HG02943 (cell line): ENCODE data around the gene ARHGAP5.

Experiments
- ATAC-seq: cut with Tn5 transposase; IDR thresholded peaks from one replicate; pipeline ENCODE4 v1.9.1; 2021; ENCODE audit warnings: mild to moderate bottlenecking, low read depth, moderate library complexity; ENCODE audit not compliant: unreplicated experiment

ARHGAP5 gene

GRCh38 chr14:32169191-32169590, 92.1 kb downstream of the ARHGAP5 start:
- no peak for ATAC-seq

DNA sequence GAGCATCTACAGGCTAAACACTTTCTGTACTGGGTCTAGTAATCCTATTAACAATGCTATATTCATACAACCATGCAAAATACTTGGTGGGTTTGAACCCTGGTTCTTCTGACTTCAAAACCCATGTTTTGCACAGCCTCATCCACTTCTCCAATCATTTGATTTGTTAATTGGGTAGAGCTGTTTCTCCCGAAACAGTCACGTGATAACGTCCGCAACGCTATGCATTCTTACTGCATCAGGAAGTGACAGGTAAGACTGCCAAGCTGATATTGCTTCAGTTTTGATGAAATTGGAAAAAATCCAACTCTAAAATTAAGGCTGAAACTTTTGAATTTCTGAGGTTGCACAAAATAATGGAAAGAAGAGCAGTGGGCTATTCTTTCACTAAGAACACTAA, 94.4 kb downstream of the ARHGAP5 start:
- ATAC-seq: no peak

DNA sequence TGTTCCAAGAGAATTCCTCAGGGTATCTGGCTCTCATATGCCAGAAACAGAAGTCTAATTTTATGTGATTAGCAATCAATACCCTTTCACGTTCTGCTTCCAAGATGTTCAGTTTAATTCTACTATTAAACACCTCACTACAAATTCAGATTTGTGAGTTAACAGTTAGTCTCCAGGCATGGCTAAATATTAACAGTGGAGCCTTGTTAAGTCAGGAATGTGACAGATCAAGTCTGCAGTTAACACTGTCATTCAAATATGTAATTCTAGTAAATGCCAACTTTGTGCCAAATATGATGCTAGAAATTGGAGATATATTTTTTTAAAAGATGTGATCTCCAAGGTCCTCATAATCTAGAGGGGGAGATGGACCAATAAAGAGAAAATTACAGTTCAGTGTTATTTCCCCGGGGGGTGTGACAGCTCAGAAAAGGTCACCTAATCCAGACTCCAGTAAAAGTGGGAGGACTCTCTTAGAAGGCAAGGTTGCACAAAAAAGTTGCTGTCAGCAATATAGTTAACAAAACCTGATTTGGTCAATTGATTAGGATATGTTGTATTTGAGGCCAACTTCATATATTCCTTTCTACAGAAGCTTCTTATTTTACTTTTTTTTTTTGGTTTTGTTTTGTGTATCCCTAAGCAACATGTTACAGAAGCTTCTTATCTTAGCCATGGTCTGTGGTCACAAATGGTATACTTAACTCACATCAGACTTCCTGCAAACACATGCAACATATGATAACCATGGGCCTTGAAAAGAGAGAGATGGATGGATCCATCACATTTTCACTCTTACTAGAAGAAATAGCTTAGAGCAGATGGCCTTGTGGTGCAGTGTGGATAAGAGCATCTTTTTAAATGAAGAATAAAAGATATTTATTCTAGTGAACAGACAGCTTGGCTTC, 106.3 kb downstream of the ARHGAP5 start:
- ATAC-seq: no peak

GRCh38 chr14:32185097-32185496, 108.0 kb downstream of the ARHGAP5 start:
- ATAC-seq: no peak

DNA sequence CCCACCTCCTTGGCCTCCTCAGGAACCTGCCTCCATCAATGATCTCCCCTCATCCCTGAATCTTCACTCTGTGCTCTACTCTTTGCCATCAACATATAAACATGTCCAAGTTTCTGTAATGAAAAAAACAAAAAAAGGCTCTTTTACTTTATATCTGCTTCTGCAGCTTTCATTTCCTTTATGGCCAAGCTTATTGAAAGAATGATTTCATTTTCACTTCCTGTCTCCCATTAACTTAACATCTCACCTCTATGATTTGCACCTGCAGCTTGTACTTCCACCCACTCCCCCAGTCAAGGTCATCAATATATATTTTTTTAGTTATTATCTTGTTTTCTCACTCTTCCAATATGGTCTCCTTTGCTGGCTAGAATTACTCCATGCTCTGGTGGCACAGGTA, 109.1 kb downstream of the ARHGAP5 start:
- no peak for ATAC-seq

DNA sequence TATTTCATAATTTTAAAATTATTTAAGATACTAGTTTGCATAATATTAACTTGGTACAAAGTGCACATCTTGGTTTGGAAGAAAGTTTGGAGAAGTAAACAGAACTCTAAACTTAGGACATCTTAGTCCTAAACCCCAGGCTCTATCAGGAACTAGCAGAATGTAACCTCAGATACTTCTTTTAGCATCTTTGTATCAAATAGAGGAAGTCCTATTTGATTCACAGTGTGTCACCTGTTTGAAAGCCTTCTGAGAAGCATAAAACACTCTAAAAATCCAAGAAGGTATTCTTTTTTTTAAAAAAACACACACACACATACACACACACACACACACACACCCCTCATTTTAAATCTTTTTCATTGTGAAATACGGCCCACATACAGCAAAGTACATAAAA, 112.7 kb downstream of the ARHGAP5 start:
- no peak for ATAC-seq

DNA sequence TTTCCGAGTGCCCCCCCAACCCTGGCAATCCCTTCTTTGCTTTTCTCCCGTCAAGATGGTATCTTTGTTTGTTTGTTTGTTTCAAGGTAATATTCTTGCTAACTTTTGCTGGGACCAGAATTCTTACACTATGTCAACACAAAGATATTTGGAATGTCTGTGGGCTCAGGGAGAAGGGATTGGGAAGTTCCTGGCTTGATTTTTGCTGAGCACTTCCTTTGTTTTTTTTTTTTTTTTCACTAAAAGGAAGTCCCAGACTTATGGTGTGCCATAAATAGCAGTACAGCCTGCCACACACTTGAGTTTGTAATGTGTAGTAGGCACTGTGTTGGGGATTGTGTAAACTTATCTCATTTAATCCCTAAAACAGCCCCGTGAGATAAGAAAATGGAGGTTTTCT, 113.6 kb downstream of the ARHGAP5 start:
- no peak for ATAC-seq

- no peak for ATAC-seq
Measured at GRCh38 chr14:32192712-32193373, 115.7 kb downstream of the ARHGAP5 start.

- no peak for ATAC-seq
Measured at GRCh38 chr14:32193532-32193931, 116.4 kb downstream of the ARHGAP5 start.

GRCh38 chr14:32195636-32196035, 118.5 kb downstream of the ARHGAP5 start:
- ATAC-seq: no peak

DNA sequence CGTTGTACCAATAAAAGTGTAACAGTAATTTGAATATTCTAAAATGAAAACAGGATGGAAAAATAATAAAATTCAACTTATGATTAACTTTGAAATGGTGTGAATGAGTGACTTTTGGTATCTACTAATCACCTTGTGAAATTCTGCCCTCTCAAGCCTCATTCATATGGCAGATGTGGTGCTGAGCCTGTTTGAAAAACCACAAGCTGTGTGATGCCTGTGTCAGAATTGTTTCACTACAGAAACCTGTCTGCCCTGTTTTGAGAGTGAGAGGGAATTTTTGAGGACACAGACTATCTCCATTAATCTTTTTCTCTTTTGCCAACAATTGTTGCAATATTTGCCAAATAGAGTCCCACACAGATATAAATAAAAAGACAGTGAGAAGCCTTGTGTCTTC, 120.8 kb downstream of the ARHGAP5 start:
- ATAC-seq: no peak

DNA sequence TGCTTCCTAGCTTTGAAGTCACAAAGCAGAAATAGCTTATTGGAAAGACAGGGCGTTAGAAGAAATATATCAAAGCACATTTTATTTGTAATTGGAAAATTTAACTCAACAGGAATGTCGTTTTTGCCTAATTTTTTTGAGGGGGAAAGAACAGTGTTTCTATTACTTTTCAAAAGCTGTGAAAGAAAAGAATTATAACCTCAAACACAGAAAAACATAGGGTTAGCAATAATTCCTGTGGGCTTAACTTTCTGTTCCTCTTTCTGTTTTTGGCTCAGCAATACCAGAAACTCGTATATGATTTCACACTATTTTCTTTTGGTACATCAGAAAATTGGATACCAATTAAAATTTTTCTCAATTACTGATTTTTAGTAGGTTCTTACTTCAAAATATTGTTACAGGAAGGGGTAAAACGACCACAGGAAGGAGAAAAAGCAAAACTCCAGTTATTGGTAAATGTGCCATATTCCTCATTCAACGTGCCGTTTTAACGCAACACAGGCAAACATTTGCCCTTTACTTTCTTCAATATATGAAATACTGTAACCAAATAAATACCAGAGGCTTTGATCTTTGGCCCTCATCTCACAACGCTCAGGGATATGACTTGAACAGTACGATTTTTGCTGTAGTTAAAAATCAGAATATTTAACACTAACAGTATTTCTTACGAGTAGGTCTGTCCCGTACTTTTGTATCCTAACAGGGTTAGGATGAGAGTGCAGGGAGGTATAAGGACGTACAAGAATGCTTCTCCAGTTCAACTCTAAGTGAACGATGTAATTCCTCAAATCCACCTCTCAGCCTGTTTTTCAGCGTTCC, 123.5 kb downstream of the ARHGAP5 start:
- ATAC-seq: no peak

GRCh38 chr14:32201193-32201815, 124.2 kb downstream of the ARHGAP5 start:
- peak; percentile 52 for ATAC-seq

DNA sequence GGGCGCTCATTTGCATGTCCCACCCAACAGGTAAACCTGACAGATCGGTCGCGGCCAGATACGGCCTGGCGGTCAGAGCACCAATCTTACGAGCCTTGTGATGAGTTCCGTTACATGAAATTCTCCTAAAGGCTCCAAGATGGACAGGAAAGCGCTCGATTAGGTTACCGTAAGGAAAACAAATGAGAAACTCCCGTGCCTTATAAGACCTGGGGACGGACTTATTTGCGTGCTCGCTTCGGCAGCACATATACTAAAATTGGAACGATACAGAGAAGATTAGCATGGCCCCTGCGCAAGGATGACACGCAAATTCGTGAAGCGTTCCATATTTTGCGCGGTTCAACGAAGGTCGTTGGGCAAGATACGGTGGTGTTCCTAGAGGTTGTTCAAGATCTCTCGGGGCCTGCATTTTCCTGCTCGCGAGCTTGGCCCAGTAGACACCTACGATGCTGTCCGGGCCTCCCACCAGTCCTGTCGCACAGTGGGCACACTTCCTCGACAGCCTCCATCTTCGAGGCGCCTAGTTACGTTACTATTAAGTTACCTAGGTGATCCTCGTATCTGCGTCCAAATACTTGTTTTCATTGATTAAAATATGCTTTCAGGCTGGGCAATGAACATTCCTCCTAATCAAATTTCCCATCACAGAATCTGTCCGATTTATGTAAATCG, 124.8 kb downstream of the ARHGAP5 start, which contains the start of gene RNU6-7:
Gene RNU6-7 (plus strand): TSS at position 230 of the 675 bp plus-strand sequence.
- no peak for ATAC-seq

DNA sequence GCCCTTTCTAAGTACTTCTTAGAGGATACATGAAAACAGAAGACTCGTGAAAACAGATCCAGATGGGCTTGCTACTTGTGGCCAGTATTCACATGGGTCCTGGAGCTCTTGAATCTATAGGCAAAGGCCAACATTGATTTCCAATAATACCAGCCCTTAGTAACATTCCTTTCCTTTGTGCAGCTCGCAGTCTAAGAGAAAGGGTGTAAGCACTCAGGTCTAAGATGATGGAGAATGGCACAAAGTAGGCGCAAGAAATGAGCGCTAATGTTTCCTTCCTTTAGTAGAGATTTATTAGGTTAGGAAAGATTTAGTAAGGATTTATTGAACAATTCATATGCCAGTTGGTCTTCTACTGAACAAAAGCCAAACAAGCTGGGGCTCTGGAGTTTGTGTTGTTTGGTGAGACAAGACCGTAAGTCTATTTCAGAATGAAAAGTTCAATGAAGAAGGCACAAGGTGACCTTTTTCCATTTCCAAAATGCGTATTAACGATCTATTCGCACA, 125.4 kb downstream of the ARHGAP5 start:
- ATAC-seq: no peak

DNA sequence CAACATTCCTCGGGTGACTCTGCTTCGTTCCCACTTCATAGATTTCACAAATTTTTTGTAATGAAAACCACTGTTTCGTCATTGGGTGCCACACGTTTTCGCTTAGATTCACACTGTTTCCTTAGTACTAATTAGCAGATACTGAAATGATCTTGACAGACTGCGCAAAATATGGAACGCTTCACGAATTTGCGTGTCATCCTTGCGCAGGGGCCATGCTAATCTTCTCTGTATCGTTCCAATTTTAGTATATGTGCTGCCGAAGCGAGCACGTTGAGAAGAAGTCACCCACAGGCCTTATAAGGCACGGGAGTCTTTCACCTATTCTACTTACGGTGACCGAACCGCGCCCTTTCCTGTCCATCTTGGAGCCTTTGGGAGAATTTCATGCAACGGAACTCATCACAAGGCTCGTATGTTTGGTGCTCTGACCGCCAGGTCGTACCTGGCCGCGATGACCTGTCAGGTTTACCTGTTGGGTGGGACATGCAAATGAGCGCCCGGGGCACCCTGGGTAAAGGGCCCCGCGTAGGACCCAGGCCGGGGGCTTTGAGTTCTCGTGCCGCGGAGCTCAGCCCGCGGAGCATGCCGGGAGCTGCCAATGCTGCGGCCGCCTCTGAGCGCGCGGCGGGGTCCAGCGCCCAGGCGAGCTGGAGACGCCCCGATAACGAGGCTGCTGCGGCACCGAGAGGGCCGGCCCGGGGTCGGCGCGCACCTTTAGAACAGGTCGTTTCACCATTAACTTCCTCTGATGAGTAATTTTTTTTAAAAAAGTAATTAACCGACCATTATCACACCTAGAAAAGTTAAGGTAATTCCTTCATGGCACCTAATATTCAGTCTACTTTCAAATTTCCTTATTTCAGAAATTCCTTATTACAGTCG, 126.1 kb downstream of the ARHGAP5 start, which contains the start of gene RNU6-8:
Gene RNU6-8 (minus strand): TSS at position 272 of the 885 bp plus-strand sequence.
- peak; percentile 53 for ATAC-seq

- no peak for ATAC-seq
Measured at GRCh38 chr14:32203928-32204357, 126.8 kb downstream of the ARHGAP5 start.

GRCh38 chr14:32205554-32205953, 128.4 kb downstream of the ARHGAP5 start:
- no peak for ATAC-seq

DNA sequence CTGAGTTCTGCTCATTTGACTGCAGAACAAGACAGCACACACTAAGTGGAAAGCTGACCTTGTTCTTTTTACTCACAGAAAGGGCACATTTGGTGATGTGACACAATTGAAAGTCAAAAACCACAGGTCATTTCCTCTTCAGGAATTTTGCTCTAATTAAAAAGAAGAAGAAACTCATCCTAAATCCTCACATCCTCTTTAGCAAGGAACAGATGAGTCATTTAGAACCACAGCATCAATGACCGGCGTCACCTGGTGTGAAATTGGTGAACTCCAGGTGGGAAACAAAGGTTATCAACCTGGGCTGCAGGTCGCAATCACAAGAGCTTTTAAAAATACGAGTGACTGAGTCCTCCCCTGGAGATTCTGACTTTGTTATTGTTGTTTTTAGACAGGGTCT, 128.9 kb downstream of the ARHGAP5 start:
- no peak for ATAC-seq
